H9 (cell line): ENCODE measurements around the gene WDR53. TPM values are rescaled to one million over a fixed set of nuclear protein-coding genes. Genes with fewer than 3 reads are reported as not detected.
A peak's percentile ranks its signal among the peaks of the same experiment; 100 is the strongest.

Experiments
- DNase-seq: peaks from one replicate; pipeline ENCODE4 v3.0.0-alpha.2; 2017
- H2AFZ ChIP-seq: one replicate; pipeline ENCODE4 v1.6.1; 2013; ENCODE audit warnings: mild to moderate bottlenecking, low read length, control low read depth, moderate library complexity
- H2AK5ac ChIP-seq: 2 replicates; pipeline ENCODE4 v1.6.1; 2013; ENCODE audit warnings: low read length, control low read depth, mixed read lengths; ENCODE audit not compliant: insufficient read length
- H2BK120ac ChIP-seq: one replicate; pipeline ENCODE4 v1.6.1; 2013; ENCODE audit warnings: low read depth, mild to moderate bottlenecking, low read length, control low read depth, inconsistent platforms; ENCODE audit not compliant: poor library complexity, severe bottlenecking
- H2BK12ac ChIP-seq: 2 replicates; pipeline ENCODE4 v1.6.1; 2013; ENCODE audit warnings: low read length, control low read depth, mixed read lengths, low read depth; ENCODE audit not compliant: insufficient read length
- H2BK15ac ChIP-seq: 2 replicates; pipeline ENCODE4 v1.6.1; 2013; ENCODE audit warnings: low read depth, low read length, control low read depth
- H2BK20ac ChIP-seq: one replicate; pipeline ENCODE4 v1.6.1; 2013; ENCODE audit warnings: low read depth, mild to moderate bottlenecking, low read length, control low read depth, inconsistent platforms; ENCODE audit not compliant: poor library complexity, severe bottlenecking
- H2BK5ac ChIP-seq: 2 replicates; pipeline ENCODE4 v1.6.1; 2013; ENCODE audit warnings: low read length, control low read depth, mixed read lengths; ENCODE audit not compliant: insufficient read length
- H3K14ac ChIP-seq: 2 replicates; pipeline ENCODE4 v1.6.1; 2013; ENCODE audit warnings: low read length, control low read depth; ENCODE audit not compliant: insufficient read depth
- H3K18ac ChIP-seq: 2 replicates; pipeline ENCODE4 v1.6.1; 2013; ENCODE audit warnings: low read depth, mild to moderate bottlenecking, mixed read lengths, low read length, control low read depth; ENCODE audit not compliant: insufficient read length
- H3K23ac ChIP-seq: 2 replicates; pipeline ENCODE4 v1.6.1; 2013; ENCODE audit warnings: low read length, control low read depth, mixed read lengths, low read depth; ENCODE audit not compliant: insufficient read length
- H3K23me2 ChIP-seq: 2 replicates; pipeline ENCODE4 v1.6.1; 2013; ENCODE audit warnings: low read depth, mild to moderate bottlenecking, mixed read lengths, low read length, control low read depth; ENCODE audit not compliant: insufficient read length, poor library complexity, severe bottlenecking
- H3K27ac ChIP-seq: 2 replicates; pipeline ENCODE4 v1.5.1; 2013; ENCODE audit warnings: low read length, control low read depth, mixed read lengths, low read depth; ENCODE audit not compliant: insufficient read length
- H3K27me3 ChIP-seq: 2 replicates; pipeline ENCODE4 v1.6.1; 2013; ENCODE audit warnings: low read length, control low read depth, inconsistent platforms; ENCODE audit not compliant: insufficient read depth
- H3K4ac ChIP-seq: 2 replicates; pipeline ENCODE4 v1.6.1; 2013; ENCODE audit warnings: low read depth, mild to moderate bottlenecking, control low read depth, inconsistent platforms, low read length, moderate library complexity
- H3K4me1 ChIP-seq: 2 replicates; pipeline ENCODE4 v1.6.1; 2013; ENCODE audit warnings: low read length, control low read depth, inconsistent platforms; ENCODE audit not compliant: insufficient read depth
- H3K4me2 ChIP-seq: 2 replicates; pipeline ENCODE4 v1.6.1; 2013; ENCODE audit warnings: low read length, control low read depth, mixed read lengths; ENCODE audit not compliant: insufficient read length, insufficient read depth
- H3K56ac ChIP-seq: 2 replicates; pipeline ENCODE4 v1.6.1; 2013; ENCODE audit warnings: low read depth, mild to moderate bottlenecking, mixed read lengths, low read length, control low read depth; ENCODE audit not compliant: insufficient read length
- H3K79me1 ChIP-seq: 2 replicates; pipeline ENCODE4 v1.6.1; 2013; ENCODE audit warnings: low read depth, mild to moderate bottlenecking, moderate library complexity, low read length, control low read depth, inconsistent platforms; ENCODE audit not compliant: insufficient read depth, poor library complexity, severe bottlenecking
- H3K79me2 ChIP-seq: 2 replicates; pipeline ENCODE4 v1.6.1; 2013; ENCODE audit warnings: low read length, control low read depth, inconsistent platforms; ENCODE audit not compliant: insufficient read depth
- H3K9ac ChIP-seq: 2 replicates; pipeline ENCODE4 v1.6.1; 2013; ENCODE audit warnings: low read length, control low read depth, mixed read lengths; ENCODE audit not compliant: insufficient read length; ENCODE audit errors: extremely low read depth
- H3K9me3 ChIP-seq: one replicate; pipeline ENCODE4 v1.6.1; 2013; ENCODE audit warnings: low read depth, low read length, inconsistent platforms; ENCODE audit not compliant: control insufficient read depth
- H3T11ph ChIP-seq: one replicate; pipeline ENCODE4 v1.6.1; 2013; ENCODE audit warnings: mild to moderate bottlenecking, low read length, control low read depth, inconsistent platforms
- H4K20me1 ChIP-seq: one replicate; pipeline ENCODE4 v1.6.1; 2013; ENCODE audit not compliant: control insufficient read depth, insufficient read length, insufficient read depth
- H4K5ac ChIP-seq: 2 replicates; pipeline ENCODE4 v1.6.1; 2013; ENCODE audit warnings: low read depth, mild to moderate bottlenecking, mixed read lengths, low read length, control low read depth; ENCODE audit not compliant: insufficient read length
- H4K8ac ChIP-seq: replicated peaks from 2 replicates; pipeline ENCODE4 v1.6.1; 2013; ENCODE audit warnings: low read length, control low read depth, mixed read lengths, low read depth; ENCODE audit not compliant: insufficient read length
- H4K91ac ChIP-seq: 2 replicates; pipeline ENCODE4 v1.6.1; 2013; ENCODE audit warnings: low read depth, mild to moderate bottlenecking, moderate library complexity, mixed read lengths, low read length, control low read depth; ENCODE audit not compliant: insufficient read length
- H3K27ac Mint-ChIP-seq, 3 experiments: 2 replicates in 2 of 3; 3 replicates in 1 of 3; pipeline ENCODE4 v1.8.0; 2020 to 2021; ENCODE audit warnings: mixed read lengths in 3 of 3, mild to moderate bottlenecking in 1 of 3, moderate library complexity in 1 of 3
- H3K27me3 Mint-ChIP-seq: 2 replicates; pipeline ENCODE4 v1.8.0; 2021; ENCODE audit warnings: low read depth, mild to moderate bottlenecking, moderate library complexity, mixed read lengths
- H3K36me3 Mint-ChIP-seq, 3 experiments: 2 replicates in 2 of 3; 3 replicates in 1 of 3; pipeline ENCODE4 v1.8.0; 2020 to 2021; ENCODE audit warnings: low read depth in 3 of 3, mixed read lengths in 3 of 3; ENCODE audit not compliant: insufficient read depth in 1 of 3
- H3K4me1 Mint-ChIP-seq, 2 experiments: 2 replicates each; pipeline ENCODE4 v1.8.0; 2020; ENCODE audit warnings: mixed read lengths in 2 of 2
- H3K4me3 Mint-ChIP-seq, 2 experiments: 2 replicates in 1 of 2; 3 replicates in 1 of 2; pipeline ENCODE4 v1.8.0; 2020 to 2021; ENCODE audit warnings: mild to moderate bottlenecking in 2 of 2, mixed read lengths in 2 of 2, moderate library complexity in 1 of 2
- H3K9me3 Mint-ChIP-seq, 2 experiments: 2 replicates in 1 of 2; 3 replicates in 1 of 2; pipeline ENCODE4 v1.8.0; 2020; ENCODE audit warnings: mild to moderate bottlenecking in 2 of 2, mixed read lengths in 2 of 2, moderate library complexity in 1 of 2
- WGBS: extraction: QIAGEN DNeasy Blood & Tissue Kit; methylation state at CpG from one replicate; pipeline ENCODE4 v1.1.7; 2013; ENCODE audit warnings: missing lambda C conversion rate, low lambda C conversion rate, mixed read lengths; ENCODE audit not compliant: insufficient read length; ENCODE audit errors: extremely low coverage; 5-methylcytosine and 5-hydroxymethylcytosine counted together
- total RNA-seq: library from RNA; stranded (reverse); gene quantifications from 2 replicates; pipeline ENCODE4 v1.2.1, GENCODE V29; 2021
- TF ChIP-seq, protein P1 (sequence below): fragments of 200-600 bp; sonication (generic); conservative IDR thresholded peaks from 3 replicates; pipeline ENCODE4 v1.8.0; 2021; ENCODE audit warnings: antibody characterized with exemption, mild to moderate bottlenecking

Gene WDR53
- total RNA-seq, 1 experiment from 2014 or later: 21.2 TPM

DNA sequence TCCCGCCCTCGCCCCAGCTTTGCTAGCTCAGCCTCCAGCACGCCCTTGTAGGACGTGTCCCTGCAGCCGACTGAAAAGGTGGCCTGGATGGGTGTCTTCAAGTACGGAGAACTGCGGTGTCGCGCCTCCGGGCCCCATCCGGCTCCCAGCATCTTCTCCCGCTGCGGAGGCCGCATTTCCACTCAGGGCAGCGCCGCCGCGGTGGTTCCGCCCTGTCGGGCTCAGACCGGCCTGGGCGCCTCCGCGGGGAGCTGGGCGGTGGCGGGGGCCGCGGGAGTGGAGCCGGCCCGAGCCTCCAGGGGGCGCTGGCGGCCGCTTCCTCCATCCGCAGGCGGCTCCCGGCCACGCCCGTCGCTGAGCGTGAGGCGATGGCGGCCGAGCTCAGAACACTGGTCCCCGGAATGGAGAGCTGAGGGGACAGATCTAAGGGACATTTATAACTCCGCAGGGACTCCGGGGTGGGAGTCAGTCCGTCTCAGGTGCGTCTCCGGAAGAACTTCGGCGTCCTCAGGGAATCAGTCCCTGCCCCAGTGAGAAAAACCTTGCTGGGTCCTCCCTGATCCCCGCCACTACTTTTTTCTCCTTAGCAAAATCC lies 39.6 kb downstream of the WDR53 start:
- Histone ChIP-seq H4K20me1 (no peaks in the 10 kb centered on the region), H4K8ac (no peak overlapping the region), H2BK12ac (no peak overlapping the region), H3K18ac (no peak overlapping the region), H3K23ac (no peak overlapping the region), H4K5ac (no peak overlapping the region), H2BK20ac (no peak overlapping the region), H3K14ac (peak overlapping the region; percentile 88), H2AK5ac (no peak overlapping the region), H2BK15ac (no peak overlapping the region), H2BK120ac (peak overlapping the region; percentile 57), H3K4me2 (peak overlapping the region; percentile 9), H2BK5ac (no peak overlapping the region), H3K23me2 (no peaks in the 10 kb centered on the region), H3K27ac (no peak overlapping the region), H3K79me1 (no peaks in the 10 kb centered on the region), H3K56ac (no peak overlapping the region), H3K9me3 (no peaks in the 10 kb centered on the region), H3K9ac (no peak overlapping the region), H3K79me2 (no peaks in the 10 kb centered on the region), H2AFZ (peak overlapping the region; percentile 79), H3K4ac (no peak overlapping the region), H3K4me1 (peaks cover 2% of the 10 kb centered on the region; the same call in 1 of the 2 replicates), H3K27me3 (no peaks in the 10 kb centered on the region), H4K91ac (no peak overlapping the region), H3T11ph (no peak overlapping the region)
- peak; percentile 86 for DNase-seq
- peak overlapping the region; percentile 20 to 54; a peak in 3 of 5 replicates for H3K4me3 Mint-ChIP-seq
- no peak overlapping the region for H3K27ac Mint-ChIP-seq
- TF ChIP-seq, protein P1, sequence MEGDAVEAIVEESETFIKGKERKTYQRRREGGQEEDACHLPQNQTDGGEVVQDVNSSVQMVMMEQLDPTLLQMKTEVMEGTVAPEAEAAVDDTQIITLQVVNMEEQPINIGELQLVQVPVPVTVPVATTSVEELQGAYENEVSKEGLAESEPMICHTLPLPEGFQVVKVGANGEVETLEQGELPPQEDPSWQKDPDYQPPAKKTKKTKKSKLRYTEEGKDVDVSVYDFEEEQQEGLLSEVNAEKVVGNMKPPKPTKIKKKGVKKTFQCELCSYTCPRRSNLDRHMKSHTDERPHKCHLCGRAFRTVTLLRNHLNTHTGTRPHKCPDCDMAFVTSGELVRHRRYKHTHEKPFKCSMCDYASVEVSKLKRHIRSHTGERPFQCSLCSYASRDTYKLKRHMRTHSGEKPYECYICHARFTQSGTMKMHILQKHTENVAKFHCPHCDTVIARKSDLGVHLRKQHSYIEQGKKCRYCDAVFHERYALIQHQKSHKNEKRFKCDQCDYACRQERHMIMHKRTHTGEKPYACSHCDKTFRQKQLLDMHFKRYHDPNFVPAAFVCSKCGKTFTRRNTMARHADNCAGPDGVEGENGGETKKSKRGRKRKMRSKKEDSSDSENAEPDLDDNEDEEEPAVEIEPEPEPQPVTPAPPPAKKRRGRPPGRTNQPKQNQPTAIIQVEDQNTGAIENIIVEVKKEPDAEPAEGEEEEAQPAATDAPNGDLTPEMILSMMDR: peak; percentile 95
- peaks cover 20 to 22% of the 10 kb centered on the region in 2 experiments for H3K9me3 Mint-ChIP-seq
- WGBS: no CpG with 5 or more reads among the region's 52 CpGs
- peaks cover 6 to 20% (median 7%) of the 10 kb centered on the region in 3 experiments for H3K36me3 Mint-ChIP-seq
- H3K27me3 Mint-ChIP-seq: peaks cover 12% of the 10 kb centered on the region; the same call in 1 of the 2 replicates
- H3K4me1 Mint-ChIP-seq: peaks cover 13 to 15% of the 10 kb centered on the region in 2 experiments
